Measurements from ENCODE around the gene FKBP15.
"Not testable (repeated sequence)": the region's sequence is repeated elsewhere in the genome, so short reads cannot be mapped to it uniquely, and the experiment has no call there.

The FKBP15 gene, protein sequence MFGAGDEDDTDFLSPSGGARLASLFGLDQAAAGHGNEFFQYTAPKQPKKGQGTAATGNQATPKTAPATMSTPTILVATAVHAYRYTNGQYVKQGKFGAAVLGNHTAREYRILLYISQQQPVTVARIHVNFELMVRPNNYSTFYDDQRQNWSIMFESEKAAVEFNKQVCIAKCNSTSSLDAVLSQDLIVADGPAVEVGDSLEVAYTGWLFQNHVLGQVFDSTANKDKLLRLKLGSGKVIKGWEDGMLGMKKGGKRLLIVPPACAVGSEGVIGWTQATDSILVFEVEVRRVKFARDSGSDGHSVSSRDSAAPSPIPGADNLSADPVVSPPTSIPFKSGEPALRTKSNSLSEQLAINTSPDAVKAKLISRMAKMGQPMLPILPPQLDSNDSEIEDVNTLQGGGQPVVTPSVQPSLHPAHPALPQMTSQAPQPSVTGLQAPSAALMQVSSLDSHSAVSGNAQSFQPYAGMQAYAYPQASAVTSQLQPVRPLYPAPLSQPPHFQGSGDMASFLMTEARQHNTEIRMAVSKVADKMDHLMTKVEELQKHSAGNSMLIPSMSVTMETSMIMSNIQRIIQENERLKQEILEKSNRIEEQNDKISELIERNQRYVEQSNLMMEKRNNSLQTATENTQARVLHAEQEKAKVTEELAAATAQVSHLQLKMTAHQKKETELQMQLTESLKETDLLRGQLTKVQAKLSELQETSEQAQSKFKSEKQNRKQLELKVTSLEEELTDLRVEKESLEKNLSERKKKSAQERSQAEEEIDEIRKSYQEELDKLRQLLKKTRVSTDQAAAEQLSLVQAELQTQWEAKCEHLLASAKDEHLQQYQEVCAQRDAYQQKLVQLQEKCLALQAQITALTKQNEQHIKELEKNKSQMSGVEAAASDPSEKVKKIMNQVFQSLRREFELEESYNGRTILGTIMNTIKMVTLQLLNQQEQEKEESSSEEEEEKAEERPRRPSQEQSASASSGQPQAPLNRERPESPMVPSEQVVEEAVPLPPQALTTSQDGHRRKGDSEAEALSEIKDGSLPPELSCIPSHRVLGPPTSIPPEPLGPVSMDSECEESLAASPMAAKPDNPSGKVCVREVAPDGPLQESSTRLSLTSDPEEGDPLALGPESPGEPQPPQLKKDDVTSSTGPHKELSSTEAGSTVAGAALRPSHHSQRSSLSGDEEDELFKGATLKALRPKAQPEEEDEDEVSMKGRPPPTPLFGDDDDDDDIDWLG

DNA sequence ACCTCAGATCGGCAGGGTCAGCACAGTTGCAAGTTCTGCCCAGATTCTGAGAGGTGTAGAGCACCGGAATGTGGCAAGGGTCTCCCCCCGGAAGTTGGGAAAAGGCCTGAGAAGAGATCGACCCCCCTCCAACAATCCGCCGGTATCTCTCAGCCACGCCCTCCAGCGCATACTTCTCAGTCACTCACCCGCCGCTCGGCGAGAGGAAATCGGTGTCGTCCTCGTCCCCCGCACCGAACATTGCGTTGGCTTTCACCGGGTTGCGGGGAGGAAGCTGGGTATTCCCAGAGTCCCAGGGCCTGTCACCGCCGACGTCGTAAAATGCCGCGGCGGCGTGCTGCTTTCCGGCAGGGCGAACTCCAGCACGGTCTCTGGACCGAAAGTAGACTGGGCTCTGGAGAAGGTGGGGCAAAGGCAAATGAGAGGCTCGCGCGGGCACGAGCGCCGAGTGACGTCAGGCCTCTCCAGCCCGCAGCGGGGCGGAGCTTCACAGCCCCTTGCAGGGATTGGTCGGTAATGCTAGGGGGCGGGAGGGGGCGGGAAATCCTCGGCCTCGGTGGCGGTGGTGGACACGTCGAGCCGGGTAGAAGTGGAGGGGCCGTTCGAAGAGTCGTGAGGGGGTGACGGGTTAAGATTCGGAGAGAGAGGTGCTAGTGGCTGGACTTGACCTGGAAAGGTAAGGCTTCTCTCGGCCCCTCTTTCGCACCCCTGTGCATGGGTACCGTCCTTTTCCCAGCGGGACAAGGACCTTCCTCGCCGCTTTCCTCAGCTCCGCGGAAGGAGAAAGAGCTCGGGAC, at the start of gene FKBP15, which contains the start of gene SLC31A1:
FKBP15 (minus strand) TSS at position 275 of the 797 bp plus-strand sequence; CDS start at position 241, 34 bp downstream.
SLC31A1 (plus strand) TSS at position 542 of the 797 bp plus-strand sequence. CDS start 34,605 bp downstream, outside the sequence.
- peak; percentile 98 for DNase-seq

GRCh38 chr9:113269871-113270270, 48.8 kb upstream of the FKBP15 start:
- no peak for DNase-seq

DNA sequence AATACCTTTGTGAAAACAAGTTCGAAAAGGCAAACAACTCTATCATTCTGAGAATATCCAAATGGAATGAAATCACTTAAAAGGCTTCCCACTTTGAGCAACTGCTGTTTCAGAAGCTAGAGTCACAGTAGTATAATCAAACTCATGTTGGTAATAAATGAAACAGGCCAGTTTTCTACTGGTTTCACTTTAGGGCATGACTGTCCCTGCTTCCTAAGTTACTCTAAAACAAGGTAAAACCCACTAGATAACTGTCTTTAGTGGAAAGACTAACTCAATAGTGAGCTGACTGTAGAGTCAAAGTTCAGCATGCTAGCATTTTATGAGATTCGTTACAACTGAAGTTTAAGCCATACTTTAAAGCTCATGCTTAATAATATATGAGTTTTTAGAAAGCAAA, 48.3 kb upstream of the FKBP15 start:
- no peak for DNase-seq

DNA sequence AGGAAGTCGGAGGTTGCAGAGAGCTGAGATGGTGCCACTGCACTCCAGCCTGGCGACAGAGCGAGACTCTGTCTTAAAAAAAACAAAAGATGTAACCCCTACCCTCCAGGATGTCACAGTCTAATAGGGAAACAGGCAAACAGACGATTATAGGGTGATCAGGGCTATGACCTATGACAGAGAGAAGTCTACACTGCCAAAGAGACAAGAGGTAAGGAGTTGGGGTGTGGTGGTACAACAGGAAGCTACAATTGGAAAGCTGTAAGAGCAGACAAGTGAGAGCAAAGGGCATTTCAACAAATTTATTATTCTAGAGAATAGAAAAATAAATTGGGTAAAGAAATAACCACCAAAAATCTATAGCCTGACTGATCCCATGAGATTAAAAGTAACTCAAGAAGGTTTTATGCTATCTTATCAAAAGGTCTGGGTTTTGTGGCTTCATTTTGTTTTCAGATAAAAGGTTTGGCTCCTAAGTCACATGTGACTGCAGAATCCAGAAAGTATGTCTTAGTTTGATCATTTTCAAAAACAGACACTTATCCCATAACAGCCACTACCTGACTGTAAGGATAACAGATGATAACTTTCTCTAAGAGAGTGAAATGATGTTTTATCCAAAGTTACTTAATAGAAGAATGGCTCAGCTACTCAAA, 47.0 kb upstream of the FKBP15 start:
- DNase-seq = no peak

- no peak for DNase-seq
Observed at GRCh38 chr9:113266174-113266573, 45.1 kb upstream of the FKBP15 start.

GRCh38 chr9:113261917-113262671, 41.0 kb upstream of the FKBP15 start:
- DNase-seq = no peak

DNA sequence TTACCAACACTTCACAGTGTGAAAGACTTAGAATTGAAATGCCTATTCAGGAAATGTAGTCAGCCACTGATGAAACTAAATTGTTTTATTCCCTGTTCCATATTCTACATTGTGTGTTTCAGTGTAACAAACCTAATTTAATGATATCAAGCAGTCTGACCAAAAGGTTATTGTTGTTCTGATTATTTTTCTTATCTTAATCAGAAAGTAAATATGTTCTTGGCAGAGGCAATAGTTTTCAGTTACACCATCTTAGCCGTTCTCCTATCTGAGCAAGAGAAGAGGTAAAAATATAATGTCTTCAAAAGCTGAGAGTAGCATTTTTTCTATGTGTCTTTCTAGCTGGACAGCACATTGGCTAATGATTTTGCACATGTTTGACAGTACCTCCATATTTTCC, 37.2 kb upstream of the FKBP15 start:
- no peak for DNase-seq

DNA sequence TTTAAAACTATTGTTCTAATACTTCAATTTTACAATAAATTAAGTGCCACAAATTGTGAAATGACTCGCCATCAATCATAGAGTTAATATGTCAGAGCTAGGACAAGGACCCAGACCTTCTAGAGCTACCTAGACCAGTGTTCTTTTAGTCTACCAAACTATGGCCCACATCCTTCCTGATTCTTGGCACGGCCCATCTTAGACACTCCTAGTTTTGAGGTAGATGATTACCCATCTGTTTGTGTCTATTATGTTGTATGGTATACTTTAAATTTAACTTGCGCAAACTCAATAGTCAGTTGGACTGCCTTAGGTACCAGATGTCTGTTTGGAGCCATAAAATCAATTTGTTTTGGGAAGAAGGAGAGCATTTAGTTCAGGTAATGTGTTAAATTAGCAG, 36.8 kb upstream of the FKBP15 start:
- no peak for DNase-seq

DNA sequence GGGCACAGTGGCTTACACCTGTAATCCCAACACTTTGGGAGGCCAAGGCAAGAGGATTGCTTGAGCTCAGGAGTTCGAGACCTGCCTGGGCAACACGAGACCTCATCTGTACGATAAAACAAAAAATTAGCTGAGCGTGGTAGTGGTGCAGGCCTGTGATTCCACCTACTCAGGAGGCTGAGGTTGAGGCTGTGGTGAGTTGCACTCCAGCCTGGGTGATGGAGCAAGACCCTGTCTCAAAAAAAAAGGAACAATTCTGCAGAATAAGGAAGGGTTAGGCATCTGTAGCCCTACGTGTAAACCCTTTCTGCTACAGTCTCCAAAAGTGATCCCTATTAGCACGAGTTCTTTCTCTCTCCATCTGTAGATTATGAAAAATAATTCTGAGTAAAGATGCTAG, 34.4 kb upstream of the FKBP15 start:
- no peak for DNase-seq

GRCh38 chr9:113254991-113255390, 33.9 kb upstream of the FKBP15 start:
- DNase-seq = no peak

DNA sequence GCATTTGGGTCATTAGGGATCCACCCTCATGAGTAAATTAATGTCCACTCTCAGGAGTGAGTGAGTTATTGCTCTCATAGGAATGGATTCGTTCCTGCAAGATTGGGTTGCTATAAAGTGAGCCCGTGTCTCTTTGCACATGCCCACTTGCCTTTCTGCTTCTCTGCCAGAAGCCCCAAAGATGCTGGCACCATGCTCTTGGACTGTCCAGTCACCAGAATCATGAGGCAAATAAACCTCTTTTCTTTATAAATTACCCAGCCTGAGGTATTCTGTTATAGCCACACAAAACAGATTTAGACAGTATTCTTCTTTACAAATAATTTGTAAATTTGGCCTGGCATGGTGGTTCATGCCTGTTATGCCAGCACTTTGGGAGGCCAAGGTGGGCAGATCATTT, 29.7 kb upstream of the FKBP15 start:
- no peak for DNase-seq

DNA sequence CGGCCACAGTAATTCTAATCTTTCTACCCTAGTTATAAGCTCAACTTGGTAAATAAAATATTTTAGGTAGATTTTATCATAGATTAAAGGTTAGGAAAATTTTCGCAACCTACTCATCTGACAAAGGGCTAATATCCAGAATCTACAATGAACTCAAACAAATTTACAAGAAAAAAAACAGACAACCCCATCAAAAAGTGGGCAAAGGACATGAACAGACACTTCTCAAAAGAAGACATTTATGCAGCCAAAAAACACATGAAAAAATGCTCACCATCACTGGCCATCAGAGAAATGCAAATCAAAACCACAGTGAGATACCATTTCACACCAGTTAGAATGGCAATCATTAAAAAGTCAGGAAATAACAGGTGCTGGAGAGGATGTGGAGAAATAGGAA, 28.6 kb upstream of the FKBP15 start:
- DNase-seq = not testable (repeated sequence)

GRCh38 chr9:113247640-113248039, 26.6 kb upstream of the FKBP15 start:
- DNase-seq = no peak

- no peak for DNase-seq
Observed at GRCh38 chr9:113246928-113247327, 25.9 kb upstream of the FKBP15 start.

DNA sequence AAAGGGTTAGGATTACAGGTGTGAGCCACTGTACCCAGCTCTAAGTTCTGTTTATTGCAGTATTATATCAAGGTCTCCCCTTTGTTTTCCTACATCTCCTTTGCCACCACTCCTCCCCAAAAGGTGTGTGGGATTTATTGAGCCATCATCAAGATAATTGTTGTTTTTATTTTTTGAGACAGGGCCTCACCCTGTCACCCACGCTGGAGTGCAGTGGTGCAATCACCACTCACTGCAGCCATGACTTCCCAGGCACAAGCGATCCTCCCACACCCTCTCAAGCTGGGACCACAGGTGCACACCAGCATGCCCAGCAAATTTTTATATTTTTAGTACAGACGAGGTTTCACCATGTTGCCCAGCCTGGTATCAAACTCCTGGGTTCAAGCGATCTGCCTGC, 24.8 kb upstream of the FKBP15 start:
- no peak for DNase-seq

DNA sequence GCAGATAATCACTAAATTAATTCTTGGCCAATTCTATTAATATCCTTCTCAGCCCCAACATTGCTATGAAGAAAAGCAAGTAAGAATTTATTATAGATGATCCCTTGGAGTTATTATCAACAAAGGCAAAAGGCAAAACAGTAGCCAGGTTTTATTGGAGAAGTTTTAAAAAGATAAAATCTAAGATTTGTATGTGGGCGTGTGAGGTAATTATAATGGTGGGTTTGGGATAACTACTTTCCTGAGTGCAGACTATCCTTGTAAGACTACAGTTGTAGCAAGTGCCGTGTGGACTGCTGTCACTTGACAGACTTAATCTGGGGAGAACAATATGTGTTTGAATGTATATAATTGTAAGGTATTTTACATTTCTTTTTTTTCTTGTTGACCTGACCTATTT, 23.5 kb upstream of the FKBP15 start:
- no peak for DNase-seq

DNA sequence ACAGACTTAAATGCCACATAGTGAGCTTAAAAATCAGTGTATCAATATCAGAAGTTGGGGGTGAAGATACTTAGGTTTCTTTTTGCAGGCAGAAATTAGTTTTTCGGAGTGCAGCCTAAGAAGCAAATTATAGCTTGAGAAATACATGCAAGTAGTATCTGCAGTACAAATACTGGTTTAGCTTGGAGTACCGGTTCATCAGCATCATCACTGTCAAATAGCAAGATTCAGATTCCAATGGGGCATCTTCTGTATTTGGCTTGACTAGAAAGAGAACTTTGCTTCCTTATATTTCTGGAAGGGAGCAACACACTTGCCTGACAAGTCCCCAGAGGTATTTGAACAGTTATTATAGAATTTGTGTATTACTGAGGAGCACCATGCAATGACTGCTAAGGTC, 20.1 kb upstream of the FKBP15 start:
- DNase-seq = no peak

DNA sequence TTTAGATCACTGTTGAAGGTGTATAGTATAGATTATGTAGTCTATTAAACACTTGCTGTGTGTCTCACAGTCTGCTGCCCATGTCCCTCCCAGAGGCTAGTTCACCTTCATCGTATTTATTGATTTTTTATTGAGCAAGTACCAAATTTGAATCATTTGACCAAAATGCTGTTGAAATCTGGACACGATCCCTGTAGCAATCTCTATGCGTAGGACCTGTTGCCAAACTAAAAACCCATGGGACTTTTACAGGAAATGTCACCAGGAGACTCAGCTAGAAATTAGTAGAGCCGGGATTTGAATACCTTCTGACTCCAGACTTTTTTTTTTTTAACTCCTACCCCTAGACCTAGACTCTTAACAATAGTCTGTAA, 17.8 kb upstream of the FKBP15 start:
- DNase-seq = no peak

- no peak for DNase-seq
Observed at GRCh38 chr9:113238202-113238858, 17.3 kb upstream of the FKBP15 start.

GRCh38 chr9:113237026-113237425, 15.9 kb upstream of the FKBP15 start:
- no peak for DNase-seq
